Medulla oblongata (tissue), 1 donor: ENCODE data around the gene TRAT1.

Source experiments
- DNase-seq: peaks from one replicate; pipeline ENCODE4 v3.0.0-alpha.2; 2015; ENCODE audit errors: extremely low spot score

The TRAT1 gene

GRCh38 chr3:108861401-108861800 lies 38.8 kb downstream of the TRAT1 start:
- DNase-seq: no peak

DNA sequence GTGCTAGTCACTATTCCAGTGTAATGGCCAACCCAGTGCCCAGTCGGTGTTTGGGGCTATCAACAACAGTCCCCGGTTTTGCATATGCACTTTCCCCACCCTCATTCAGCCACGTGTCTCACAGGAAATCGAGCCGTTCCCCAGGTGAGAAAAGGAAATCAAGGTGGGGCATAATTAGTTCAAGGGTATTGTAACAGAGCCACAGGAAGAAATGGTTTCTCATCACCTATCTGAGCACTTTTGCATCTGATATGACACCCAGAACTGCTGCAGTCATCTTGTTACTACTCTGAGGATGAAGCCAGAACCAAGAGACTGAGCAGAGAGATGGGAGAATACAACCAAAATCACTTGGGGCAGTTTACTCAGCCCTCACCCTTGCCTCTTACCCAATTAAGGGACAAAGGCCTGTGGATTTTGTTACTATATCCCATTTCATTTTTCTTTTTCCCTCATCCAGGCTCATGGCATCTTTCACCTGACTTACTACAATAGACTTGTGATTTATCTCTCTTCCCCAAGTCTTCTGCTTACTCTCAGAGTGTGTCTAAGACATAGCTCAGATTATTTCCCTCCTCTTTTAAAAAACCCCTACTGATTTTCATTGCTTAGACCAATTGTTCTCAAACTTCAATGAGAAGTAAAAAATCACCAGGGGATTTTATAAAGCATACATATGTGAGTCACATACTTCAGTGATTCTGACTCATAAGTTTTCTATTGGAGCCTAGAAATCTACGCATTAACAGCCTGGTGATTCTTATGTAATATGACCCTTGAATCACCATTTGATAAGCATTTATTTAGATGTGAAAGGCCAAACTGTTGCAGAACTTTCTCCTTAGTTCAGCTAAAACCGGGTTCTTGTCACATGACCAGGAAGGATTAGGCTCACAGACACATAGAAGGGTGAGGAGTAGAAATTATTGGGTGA lies 40.5 kb downstream of the TRAT1 start:
- no peak for DNase-seq

DNA sequence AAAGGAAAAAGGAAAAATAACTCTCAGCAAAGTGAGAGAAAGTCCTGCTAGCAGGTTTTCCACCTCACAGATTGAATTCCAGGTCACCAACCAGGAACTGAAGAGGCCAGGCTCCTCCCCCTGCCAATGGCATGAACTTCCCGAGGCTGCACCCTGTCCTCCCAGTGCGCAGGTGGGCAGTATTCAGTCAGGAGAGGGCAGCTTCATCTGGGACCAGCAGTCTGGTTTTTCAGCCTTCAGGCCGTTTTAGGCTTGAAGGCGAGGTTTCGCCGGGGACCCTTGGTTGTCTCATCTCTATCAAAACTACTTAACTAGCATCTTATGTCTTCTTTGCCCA lies 41.2 kb downstream of the TRAT1 start:
- no peak for DNase-seq

DNA sequence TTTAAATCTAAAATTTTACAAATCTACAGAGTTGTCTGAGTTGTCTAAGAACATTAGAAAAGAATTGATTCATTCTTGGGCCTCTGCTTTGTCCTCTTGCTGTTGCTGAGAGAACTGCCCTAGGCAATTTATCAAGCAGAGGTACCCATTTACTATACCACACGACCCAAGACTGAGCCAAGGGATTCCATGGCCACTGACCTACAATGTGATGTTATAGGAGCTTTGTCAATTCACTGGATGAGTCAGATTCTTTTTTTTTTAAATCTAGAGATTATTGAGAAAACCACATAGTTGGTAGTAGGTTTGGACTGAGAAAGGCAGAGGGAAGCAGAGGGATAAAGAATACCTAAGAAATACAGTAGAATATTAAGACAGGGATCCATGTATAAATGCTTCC lies 55.3 kb downstream of the TRAT1 start:
- DNase-seq: no peak

DNA sequence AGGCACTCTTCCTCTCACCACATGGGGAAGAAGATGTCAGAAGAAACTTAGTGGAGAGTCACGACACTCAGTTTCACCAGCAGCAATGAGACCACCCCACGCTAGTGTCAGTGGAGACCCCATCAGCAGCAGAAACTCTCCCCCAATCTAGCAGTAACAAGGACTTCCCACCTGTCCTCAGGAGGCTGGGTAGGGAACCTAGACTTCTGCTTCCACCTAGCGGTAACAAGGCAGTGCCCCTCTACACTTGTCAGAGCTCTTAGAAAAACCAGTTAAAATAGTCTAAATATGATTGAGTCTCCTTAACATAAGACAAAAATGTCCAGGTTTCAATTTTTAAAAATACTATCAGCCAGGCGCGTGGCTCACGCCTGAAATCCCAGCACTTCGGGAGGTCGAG lies 57.3 kb downstream of the TRAT1 start:
- DNase-seq: no peak

DNA sequence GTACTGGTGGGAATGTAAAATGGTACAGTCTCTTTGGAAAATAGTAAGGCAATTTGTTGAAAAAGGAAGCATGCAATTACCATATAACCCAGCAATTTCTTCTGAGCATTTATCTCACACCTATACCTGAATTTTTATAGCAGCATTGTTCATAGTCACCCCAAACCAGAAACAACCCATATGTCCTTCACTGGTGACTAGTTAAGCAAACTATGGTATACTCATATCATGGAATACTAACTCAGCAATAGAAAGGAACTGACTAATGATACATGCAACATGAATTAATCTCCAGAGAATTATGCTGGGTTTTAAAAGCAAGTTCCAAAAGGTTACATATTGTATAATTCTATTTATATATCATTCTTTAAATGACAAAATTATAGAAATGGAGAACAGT lies 60.2 kb downstream of the TRAT1 start:
- DNase-seq: no peak

GRCh38 chr3:108883373-108883772 lies 60.8 kb downstream of the TRAT1 start:
- DNase-seq: no peak

DNA sequence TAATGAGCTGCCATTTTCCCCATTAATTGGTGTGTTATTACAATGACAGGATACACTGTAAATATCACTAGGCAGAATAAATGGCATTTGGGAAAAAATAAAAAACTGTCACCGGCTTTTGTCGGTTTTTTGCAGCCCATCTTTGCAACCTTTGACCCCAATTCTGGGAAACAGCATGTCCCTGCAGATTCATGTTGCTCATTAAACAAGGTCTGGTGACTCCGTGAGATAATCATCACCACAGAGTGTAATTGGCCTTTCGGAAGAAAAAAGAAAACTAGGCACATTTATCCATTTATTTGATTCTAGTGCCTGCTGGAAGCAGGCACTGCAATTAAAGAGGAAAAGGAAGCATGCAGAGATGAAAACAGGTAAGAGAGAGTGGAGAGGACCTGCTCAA lies 64.5 kb downstream of the TRAT1 start:
- no peak for DNase-seq

DNA sequence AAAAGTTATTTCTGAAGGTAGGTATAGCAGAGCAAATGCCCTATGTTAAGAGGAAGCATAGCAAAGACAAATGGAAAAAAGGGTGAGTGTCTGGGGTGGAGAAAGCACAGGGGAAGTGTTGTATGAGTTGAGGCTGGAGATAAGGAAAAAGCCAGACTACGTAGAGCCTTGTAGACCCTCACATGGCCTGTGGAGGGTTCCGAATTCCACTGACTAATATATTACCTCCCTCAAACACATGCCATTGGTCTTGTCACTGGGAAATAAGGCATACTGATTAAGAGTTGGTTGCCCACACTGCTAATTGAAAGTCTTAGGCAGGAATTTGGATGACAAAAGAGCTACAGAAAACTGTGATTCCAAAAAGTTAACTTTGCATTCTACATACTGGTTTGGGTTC lies 65.2 kb downstream of the TRAT1 start:
- DNase-seq: no peak

- no peak for DNase-seq
Observed at GRCh38 chr3:108891833-108892232, 69.2 kb downstream of the TRAT1 start.

GRCh38 chr3:108894981-108895380 lies 72.4 kb downstream of the TRAT1 start:
- DNase-seq: no peak

DNA sequence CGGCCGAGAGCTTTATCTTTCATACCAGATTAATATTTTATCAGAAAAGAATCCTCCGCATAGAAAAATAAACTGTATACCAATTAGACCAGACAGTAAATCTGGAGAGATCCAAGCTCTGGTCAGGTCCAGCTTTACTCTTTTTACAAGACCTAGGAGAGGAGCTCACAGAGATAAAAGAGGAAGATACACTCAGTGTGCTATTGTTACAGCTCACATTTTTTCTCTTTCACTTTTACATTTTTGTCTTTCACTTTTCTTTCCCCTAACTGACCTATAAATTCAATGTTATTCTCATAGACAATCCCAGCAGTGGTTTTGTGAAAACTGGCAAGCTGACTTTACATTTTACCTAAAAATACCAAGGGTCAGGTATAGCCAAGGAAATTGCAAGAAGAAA lies 75.3 kb downstream of the TRAT1 start:
- no peak for DNase-seq

DNA sequence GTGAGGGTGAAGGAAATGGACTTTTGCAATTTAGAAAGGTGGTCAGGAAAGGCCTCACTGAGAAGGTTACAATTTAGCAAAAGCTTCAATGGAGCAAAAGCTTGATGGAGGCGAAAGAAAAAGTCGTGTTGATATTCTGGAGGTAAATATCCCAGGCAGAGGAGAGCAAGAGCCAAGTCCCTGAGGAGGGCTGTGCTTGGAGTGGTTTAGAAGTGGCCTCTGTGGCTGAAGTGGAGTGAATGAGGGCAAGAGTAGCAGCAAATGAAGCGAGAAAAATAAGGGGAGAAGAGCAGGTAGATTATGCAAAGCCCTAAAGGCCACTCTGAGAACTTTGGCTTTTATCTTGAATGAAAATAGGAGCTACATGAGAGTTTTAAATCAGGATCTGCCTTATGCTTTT lies 76.9 kb downstream of the TRAT1 start:
- DNase-seq: no peak
